GM20000 (cell line): ENCODE measurements around the gene ATIC.

Experiments
- DNase-seq: peaks from one replicate; pipeline ENCODE4 v3.0.0; 2012; ENCODE audit warnings: low spot score
- CTCF ChIP-seq: IDR thresholded peaks from 2 replicates; pipeline ENCODE4 v1.5.1; 2012; ENCODE audit warnings: mild to moderate bottlenecking, control low read depth; ENCODE audit errors: extremely low read depth, missing control alignments

Gene ATIC

GRCh38 chr2:215376103-215376780, 64.4 kb downstream of the ATIC start:
- no peak for DNase-seq
- TF ChIP-seq CTCF, result no peak

- no peak for TF ChIP-seq CTCF
- DNase-seq, result no peak
Measured at GRCh38 chr2:215377283-215377682, 65.4 kb downstream of the ATIC start.

GRCh38 chr2:215378045-215378444, 66.2 kb downstream of the ATIC start:
- no peak for TF ChIP-seq CTCF
- no peak for DNase-seq

GRCh38 chr2:215379039-215379438, 67.2 kb downstream of the ATIC start:
- no peak for DNase-seq
- TF ChIP-seq CTCF, result no peak

GRCh38 chr2:215379948-215380347, 68.1 kb downstream of the ATIC start:
- no peak for TF ChIP-seq CTCF
- no peak for DNase-seq

GRCh38 chr2:215380699-215381098, 68.8 kb downstream of the ATIC start:
- TF ChIP-seq CTCF, result no peak
- DNase-seq, result no peak

- no peak for TF ChIP-seq CTCF
- DNase-seq, result no peak
Measured at GRCh38 chr2:215382011-215382410, 70.2 kb downstream of the ATIC start.
